Mesodermal cell (in vitro differentiated cells): ENCODE results near the gene LRRC28.
"Not testable (repeated sequence)": the region's sequence is repeated elsewhere in the genome, so short reads cannot be mapped to it uniquely, and the experiment has no call there.

ENCODE experiments used
- H3K27ac ChIP-seq: 2 replicates; pipeline ENCODE4 v1.7.0; 2013; ENCODE audit warnings: mild to moderate bottlenecking, low read depth, low read length, moderate library complexity; ENCODE audit not compliant: severe bottlenecking
- H3K36me3 ChIP-seq: 2 replicates; pipeline ENCODE4 v1.7.1; 2013; ENCODE audit warnings: mild to moderate bottlenecking, low read length, moderate library complexity; ENCODE audit not compliant: control insufficient read depth, insufficient read depth
- H3K4me1 ChIP-seq: one replicate; pipeline ENCODE4 v1.7.1; 2013; ENCODE audit warnings: mild to moderate bottlenecking, low read length; ENCODE audit not compliant: insufficient read depth, control insufficient read depth, poor library complexity, severe bottlenecking
- H3K4me3 ChIP-seq: 2 replicates; pipeline ENCODE4 v1.7.0; 2013; ENCODE audit warnings: low read length, control low read depth, mild to moderate bottlenecking; ENCODE audit not compliant: insufficient read depth, poor library complexity, severe bottlenecking; ENCODE audit errors: extremely low read depth
- H3K9me3 ChIP-seq: 2 replicates; pipeline ENCODE4 v1.7.1; 2013; ENCODE audit warnings: mild to moderate bottlenecking, low read length, moderate library complexity; ENCODE audit not compliant: control insufficient read depth
- WGBS, 2 experiments: methylation state at CpG; one replicate each; pipeline ENCODE4 v1.1.5; 2013; ENCODE audit warnings: missing lambda C conversion rate in 2 of 2; ENCODE audit not compliant: insufficient coverage in 2 of 2; 5-methylcytosine and 5-hydroxymethylcytosine counted together

Gene LRRC28

DNA sequence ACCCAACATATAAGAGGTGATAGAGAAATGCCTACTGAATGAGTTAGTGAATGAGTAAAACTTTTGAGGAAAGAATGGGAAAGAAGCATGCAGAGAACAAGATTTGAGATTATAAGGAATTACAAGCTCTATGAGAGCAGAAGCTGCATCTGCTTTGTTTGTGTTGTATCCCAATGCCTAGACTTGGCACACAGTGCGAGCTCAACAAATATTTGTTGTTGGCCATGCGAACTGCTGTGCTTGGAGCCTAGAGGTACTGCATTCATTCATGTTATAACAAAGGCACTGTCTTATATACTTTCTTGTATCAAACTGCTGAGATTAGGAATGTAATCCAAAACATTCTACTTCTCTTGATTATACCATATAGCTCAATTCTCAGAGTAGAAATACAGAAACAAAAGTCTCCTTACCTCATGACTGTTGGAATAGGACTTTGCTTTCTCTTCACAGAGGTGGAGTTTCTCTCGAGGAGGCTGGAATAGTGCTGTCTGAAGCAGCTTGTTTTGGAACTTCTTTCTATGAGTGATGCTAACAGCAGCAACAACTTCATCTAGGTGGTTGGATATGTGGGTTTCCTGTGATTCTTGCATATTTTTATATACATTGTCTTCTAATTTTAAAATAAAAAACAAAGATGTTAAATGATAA is 23.0 kb upstream of the LRRC28 start:
- Histone ChIP-seq H3K27ac (no peak overlapping the region), H3K36me3 (peaks cover 31% of the 10 kb centered on the region), H3K4me1 (no peaks in the 10 kb centered on the region), H3K4me3 (no peak overlapping the region), H3K9me3 (no peaks in the 10 kb centered on the region)
- 100% methylated on average over 1 of the region's 3 CpGs; no CpG with 5 or more reads in 1 of the 2 experiments for WGBS, 2 experiments

DNA sequence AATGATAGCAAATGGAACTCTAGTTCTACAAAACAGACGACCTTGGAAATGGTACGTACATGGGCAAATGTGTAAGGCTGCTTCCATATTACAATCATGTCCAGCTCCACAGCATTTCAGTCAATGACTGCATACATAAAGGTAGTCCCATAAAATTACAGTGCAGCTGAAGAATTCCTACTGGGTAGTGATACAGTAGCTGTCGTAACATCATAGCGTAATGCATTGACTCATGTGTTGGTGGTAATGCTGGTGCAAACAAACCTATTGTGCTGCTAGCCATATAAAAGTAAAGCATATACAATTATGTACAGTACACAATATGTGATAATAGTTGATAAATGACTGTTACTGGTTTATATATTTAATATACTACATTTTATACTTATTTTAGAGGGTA is 20.4 kb upstream of the LRRC28 start:
- H3K4me3 ChIP-seq, result no peak overlapping the region
- H3K4me1 ChIP-seq, result no peaks in the 10 kb centered on the region
- WGBS, 2 experiments, result 90 to 100% methylated on average over 3 of the region's 4 CpGs
- H3K27ac ChIP-seq, result no peak overlapping the region
- peaks cover 14% of the 10 kb centered on the region for H3K36me3 ChIP-seq
- H3K9me3 ChIP-seq, result no peaks in the 10 kb centered on the region

DNA sequence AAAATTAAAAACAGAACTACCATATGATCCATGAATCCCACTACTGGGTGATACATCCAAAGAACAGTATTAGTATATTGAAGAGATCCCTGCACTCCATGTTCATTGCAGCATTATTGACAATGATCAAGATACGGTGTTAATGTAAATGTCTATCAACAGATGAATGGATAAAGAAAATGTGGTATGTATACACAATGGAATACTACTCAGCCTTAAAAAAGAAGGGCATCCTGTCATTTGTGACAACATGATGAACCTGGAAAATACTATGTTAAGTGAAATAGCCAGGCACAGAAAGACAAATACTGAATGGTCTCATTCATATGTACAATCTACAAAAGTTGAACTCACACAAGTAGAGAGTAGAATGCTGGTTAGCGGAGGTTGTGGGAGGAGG is 18.5 kb upstream of the LRRC28 start:
- Histone ChIP-seq H3K27ac (no peak overlapping the region), H3K4me1 (no peaks in the 10 kb centered on the region), H3K9me3 (no peaks in the 10 kb centered on the region), H3K4me3 (no peak overlapping the region), H3K36me3 (peaks cover 5% of the 10 kb centered on the region)
- WGBS, 2 experiments, result 100% methylated on average over 1 of the region's 2 CpGs; no CpG with 5 or more reads in 1 of the 2 experiments

DNA sequence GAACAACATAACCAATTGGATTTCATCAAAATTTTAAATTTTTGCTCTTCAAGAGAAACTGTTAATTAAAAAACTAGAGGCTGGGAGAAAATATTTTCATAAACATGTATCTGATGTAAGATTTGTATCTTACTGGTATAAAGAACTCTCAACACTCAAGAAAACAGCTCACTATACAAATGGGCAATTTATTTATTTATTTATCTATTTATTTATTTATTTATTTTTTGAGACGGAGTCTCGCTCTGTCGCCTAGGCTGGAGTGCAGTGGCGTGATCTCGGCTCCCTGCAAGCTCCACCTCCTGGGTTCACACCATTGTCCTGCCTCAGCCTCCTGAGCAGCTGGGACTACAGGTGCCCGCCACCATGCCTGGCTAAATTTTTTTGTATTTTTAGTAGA is 17.1 kb upstream of the LRRC28 start:
- WGBS, 2 experiments, result 88% methylated on average over 5 of the region's 6 CpGs; no CpG with 5 or more reads in 1 of the 2 experiments
- H3K27ac ChIP-seq, result not testable (repeated sequence)

DNA sequence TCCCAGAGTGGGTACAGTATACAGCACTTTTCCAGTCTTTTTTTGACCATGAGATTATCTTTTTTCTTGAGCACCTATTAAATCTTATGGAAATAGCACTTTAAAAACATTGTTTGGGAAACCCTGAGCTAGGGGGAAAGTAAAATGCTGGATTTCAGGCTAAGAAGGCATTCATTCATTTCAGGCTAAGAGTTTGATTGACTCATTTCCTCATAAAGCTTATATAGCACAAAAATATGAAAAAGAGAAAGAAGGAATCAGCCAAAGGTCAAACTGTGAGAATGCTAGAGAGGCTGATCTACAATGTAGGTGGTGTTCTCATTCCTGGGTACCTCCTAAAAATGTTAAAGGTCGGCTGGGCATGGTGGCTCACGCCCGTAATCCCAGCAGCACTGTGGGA is 12.4 kb upstream of the LRRC28 start:
- Histone ChIP-seq H3K4me3 (no peak overlapping the region), H3K9me3 (no peaks in the 10 kb centered on the region), H3K36me3 (peaks cover 9% of the 10 kb centered on the region), H3K4me1 (no peaks in the 10 kb centered on the region), H3K27ac (no peak overlapping the region)
- WGBS, 2 experiments, result 75 to 87% methylated on average over 3 of the region's 3 CpGs

More for the DNA sequence above, 17.1 kb upstream of the LRRC28 start:
- not testable (repeated sequence) for H3K36me3 ChIP-seq, H3K4me3 ChIP-seq, H3K4me1 ChIP-seq, H3K9me3 ChIP-seq

DNA sequence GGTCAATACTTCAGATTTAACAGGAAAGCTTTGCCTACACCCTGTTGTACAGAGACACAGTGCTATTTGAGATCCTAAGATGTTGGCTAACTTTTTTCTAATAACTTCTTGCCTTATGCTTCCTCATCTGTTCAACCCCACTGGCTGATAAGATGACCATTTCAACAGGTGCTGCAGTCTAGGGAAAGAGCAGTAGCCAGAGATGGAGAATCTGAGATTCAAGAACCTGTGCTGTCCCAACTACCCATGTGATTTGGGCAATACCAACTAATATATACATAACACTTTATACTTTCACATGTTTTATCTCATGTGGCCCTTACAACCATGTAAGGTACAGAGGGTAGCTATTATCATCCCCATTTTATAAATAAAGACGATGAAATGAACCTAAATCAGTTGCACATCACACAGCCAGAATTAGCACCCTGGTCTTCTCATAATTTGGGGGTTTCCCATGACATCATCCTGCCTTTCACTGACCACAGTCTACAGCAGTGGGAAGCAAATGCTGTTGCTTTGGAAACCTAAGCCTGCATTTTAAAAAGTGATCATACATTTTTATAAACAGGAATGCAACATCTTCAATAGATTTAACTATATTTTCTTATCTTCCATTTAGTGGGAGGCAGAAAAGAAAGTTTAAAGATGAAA is 11.6 kb upstream of the LRRC28 start:
- Histone ChIP-seq H3K4me1 (no peaks in the 10 kb centered on the region), H3K27ac (no peak overlapping the region), H3K9me3 (no peaks in the 10 kb centered on the region), H3K4me3 (no peak overlapping the region), H3K36me3 (peaks cover 9% of the 10 kb centered on the region)
- WGBS, 2 experiments, result 100% methylated on average over 1 of the region's 1 CpG

DNA sequence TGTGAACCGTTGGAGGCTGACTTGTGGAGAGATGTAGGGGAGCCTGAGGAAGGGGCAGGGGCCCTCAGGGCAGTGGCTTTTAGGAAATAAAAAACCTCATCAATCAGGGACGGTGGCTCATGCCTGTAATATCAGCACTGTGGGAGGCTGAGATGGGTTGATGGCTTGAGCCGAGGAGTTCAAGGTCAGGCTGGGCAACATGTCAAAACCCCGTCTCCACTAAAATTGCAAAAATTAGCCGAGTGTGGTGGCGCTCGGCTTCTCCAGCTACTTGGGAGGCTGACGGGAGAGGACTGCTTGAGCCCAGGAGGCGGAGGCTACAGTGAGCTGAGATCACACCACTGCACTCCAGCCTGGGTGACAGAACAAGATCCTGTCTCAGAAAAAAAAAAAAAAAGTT is 9.5 kb upstream of the LRRC28 start:
- Histone ChIP-seq H3K4me1 (no peaks in the 10 kb centered on the region), H3K9me3 (no peaks in the 10 kb centered on the region), H3K27ac (no peak overlapping the region), H3K4me3 (no peak overlapping the region), H3K36me3 (peaks cover 15% of the 10 kb centered on the region)
- WGBS, 2 experiments, result 91 to 92% methylated on average over 7 to 8 of the region's 9 CpGs

DNA sequence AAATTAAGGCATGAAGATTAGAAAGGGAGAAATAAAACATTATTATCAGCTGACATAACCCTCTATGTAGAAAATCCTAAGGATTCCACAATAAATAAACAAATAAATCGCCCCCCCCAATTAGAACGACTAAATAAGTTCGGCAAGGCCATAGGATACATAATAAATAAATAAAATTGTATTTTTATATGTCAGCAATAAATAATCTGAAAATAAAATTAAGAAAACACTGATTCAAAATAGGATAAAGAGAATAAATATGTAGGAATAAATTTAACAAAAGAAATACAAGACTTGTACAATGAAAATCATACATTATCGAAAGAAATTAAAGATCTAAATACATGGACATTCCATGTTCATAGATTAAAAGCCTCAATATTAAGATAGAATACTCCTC is 7.0 kb upstream of the LRRC28 start:
- WGBS, 2 experiments, result 80% methylated on average over 1 of the region's 4 CpGs; no CpG with 5 or more reads in 1 of the 2 experiments
- Histone ChIP-seq H3K4me3 (no peak overlapping the region), H3K36me3 (peaks cover 11% of the 10 kb centered on the region), H3K27ac (no peak overlapping the region), H3K4me1 (peaks cover 5% of the 10 kb centered on the region), H3K9me3 (no peaks in the 10 kb centered on the region)

DNA sequence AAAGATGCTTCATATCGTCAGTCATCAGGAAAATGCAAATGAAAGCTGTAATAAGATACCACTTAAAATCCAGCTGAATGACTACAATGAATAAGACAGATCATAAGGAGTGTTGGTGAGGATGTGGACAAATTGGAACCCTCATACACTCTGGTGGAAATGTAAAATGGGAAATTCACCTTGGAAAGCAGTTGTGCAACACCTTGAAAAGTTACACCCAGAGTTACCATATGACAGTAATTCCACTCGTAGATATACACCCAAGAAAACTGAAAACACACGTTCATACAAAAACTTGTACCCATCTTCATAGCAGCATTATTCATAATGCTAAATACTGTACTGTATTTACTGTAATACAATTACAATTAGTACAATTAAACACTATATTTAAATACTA is 4.2 kb upstream of the LRRC28 start:
- H3K4me3 ChIP-seq, result no peak overlapping the region
- 100% methylated on average over 1 of the region's 3 CpGs; no CpG with 5 or more reads in 1 of the 2 experiments for WGBS, 2 experiments
- peaks cover 10% of the 10 kb centered on the region for H3K4me1 ChIP-seq
- H3K9me3 ChIP-seq, result no peaks in the 10 kb centered on the region
- no peak overlapping the region for H3K27ac ChIP-seq
- H3K36me3 ChIP-seq, result peaks cover 7% of the 10 kb centered on the region

DNA sequence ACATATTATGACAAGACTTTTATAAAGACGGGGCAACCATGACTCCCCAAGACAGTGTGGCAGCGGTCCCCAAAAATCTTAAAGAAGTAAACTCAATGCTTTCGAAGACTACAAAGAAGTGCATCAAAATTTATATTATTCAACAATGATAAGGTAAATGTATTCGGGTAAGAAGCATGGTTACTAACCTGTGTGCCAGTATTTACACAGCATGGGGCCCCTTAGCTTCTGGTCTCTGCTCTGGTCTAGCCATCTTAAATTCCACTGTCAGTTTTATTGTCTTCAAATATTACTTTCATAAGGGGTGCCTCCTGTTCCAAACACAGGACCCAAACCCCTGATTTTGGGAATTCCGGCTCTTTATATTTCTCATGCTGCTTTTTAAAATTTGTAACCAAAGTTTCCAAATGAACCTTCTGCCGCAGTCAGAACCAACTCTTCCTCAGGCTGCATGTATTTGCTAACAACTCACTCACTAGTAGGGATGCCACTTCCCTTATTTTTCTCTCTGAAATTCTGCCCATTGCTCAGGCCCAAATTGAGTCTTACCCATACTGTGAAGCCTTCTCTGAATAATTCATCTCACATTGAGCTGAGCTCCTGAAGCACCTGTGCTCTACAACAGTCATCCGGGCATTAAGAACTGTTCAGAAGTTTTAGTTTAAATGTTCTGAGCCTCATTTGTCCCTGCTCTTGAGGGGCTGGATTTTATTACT is 3.1 kb upstream of the LRRC28 start:
- no peaks in the 10 kb centered on the region for H3K9me3 ChIP-seq
- peaks cover 7% of the 10 kb centered on the region for H3K36me3 ChIP-seq
- WGBS, 2 experiments, result 81 to 100% methylated on average over 2 of the region's 7 CpGs
- H3K4me1 ChIP-seq, result peaks cover 13% of the 10 kb centered on the region
- H3K27ac ChIP-seq, result no peak overlapping the region
- H3K4me3 ChIP-seq, result peak overlapping the region; percentile 77
